Peyer's patch (tissue), 4 donors: ENCODE results near the gene NTN3.

Experiments used
- POLR2A ChIP-seq, 2 donors: fragments of 450-650 bp; IDR thresholded peaks; one replicate each; pipeline ENCODE4 v1.5.1; 2017; ENCODE audit warnings: antibody characterized with exemption in 2 of 2, mild to moderate bottlenecking in 2 of 2, moderate library complexity in 2 of 2
- TF ChIP-seq, protein P1 (sequence below), 6 experiments: fragments of 450-650 bp in 4 of 6; fragments of 200-600 bp in 2 of 6; sonication (generic) in 1 of 6; IDR thresholded peaks; one replicate each; pipeline ENCODE4 v1.5.1; 2017 to 2019; ENCODE audit warnings: antibody characterized with exemption in 6 of 6, mild to moderate bottlenecking in 3 of 6, moderate library complexity in 1 of 6

DNA sequence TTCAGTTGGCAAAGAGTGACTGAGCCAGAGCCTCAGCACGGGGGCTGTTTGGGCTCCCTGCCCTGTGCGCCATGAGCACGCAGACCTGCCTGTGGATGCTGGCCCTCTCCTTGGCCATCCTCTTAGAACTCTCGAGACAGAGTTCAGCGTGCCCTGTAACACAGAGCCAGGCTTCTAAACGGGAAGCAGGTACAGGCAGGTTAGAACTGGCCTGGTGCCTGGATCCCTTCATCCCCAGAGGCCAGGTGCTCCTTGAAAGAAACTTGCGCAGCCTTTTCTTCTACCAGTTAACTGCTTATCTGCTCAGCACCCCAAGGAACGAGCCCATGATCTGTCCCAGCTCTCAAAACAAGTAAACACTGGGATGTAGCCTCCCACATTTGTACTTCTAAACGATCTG lies 35.0 kb upstream of the NTN3 start:
- TF ChIP-seq, protein P1, sequence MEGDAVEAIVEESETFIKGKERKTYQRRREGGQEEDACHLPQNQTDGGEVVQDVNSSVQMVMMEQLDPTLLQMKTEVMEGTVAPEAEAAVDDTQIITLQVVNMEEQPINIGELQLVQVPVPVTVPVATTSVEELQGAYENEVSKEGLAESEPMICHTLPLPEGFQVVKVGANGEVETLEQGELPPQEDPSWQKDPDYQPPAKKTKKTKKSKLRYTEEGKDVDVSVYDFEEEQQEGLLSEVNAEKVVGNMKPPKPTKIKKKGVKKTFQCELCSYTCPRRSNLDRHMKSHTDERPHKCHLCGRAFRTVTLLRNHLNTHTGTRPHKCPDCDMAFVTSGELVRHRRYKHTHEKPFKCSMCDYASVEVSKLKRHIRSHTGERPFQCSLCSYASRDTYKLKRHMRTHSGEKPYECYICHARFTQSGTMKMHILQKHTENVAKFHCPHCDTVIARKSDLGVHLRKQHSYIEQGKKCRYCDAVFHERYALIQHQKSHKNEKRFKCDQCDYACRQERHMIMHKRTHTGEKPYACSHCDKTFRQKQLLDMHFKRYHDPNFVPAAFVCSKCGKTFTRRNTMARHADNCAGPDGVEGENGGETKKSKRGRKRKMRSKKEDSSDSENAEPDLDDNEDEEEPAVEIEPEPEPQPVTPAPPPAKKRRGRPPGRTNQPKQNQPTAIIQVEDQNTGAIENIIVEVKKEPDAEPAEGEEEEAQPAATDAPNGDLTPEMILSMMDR (IDR thresholded peaks at IDR 0.05), result no peak
- no peak for TF ChIP-seq POLR2A (IDR thresholded peaks at IDR 0.05)
